ENCODE data around the gene KRT72. TPM values are rescaled to one million over a fixed set of nuclear protein-coding genes. Genes with fewer than 3 reads are reported as not detected.

Gene KRT72
- total and polyA plus RNA-seq, 2 experiments from 2014 or later: not detected

- TF ChIP-seq ZNF462 (CRISPR knock-in tag; IDR thresholded peaks at IDR 0.05): no peak
- TF ChIP-seq POLR2AphosphoS5 (IDR thresholded peaks at IDR 0.05; ENCODE audit: low read depth): no peak
- TF ChIP-seq ZNF331 (CRISPR knock-in tag; IDR thresholded peaks at IDR 0.05; ENCODE audit: low read depth): no peak
- TF ChIP-seq ETS1 (IDR thresholded peaks at IDR 0.05): no peak
- TF ChIP-seq EZH2phosphoT487 (IDR thresholded peaks at IDR 0.05; ENCODE audit: unreplicated experiment): no peak
Observed at GRCh38 chr12:52607314-52607713, 6.1 kb upstream of the KRT72 start (continued).

GRCh38 chr12:52606581-52607218 is 5.4 kb upstream of the KRT72 start:
- Histone ChIP-seq H4K20me1 (replicated peaks; ENCODE audit: insufficient read depth) (no peaks in the 10 kb centered on the region), H3K4me2 (no peak overlapping the region), H3K4me1 (ENCODE audit: insufficient read depth) (no peaks in the 10 kb centered on the region), H3K4me3 (no peak overlapping the region), H3K27me3 (ENCODE audit: insufficient read depth) (peaks cover 9% of the 10 kb centered on the region), H3K36me3 (ENCODE audit: insufficient read depth) (no peaks in the 10 kb centered on the region), H2AFZ (no peak overlapping the region), H3K9me2 (ENCODE audit: insufficient read depth) (0 out of 2 replicates have a peak, but pooled peaks cover 5% of the 10 kb centered on the region), H3K27ac (ENCODE audit: low read depth) (no peak overlapping the region), H3F3A (replicated peaks; ENCODE audit: low read depth) (no peaks in the 10 kb centered on the region), H3K79me2 (replicated peaks; ENCODE audit: insufficient read depth) (no peaks in the 10 kb centered on the region)
- no peak overlapping the region for H3K4me3 Mint-ChIP-seq
- no peaks in the 10 kb centered on the region for H3K9me3 Mint-ChIP-seq
- H3K27me3 Mint-ChIP-seq (ENCODE audit: insufficient read depth, low read depth, poor library complexity): peaks cover 3% of the 10 kb centered on the region
- H3K27ac Mint-ChIP-seq: no peak overlapping the region
- no peak for DNase-seq (ENCODE audit: low spot score)
- no peaks in the 10 kb centered on the region for H3K4me1 Mint-ChIP-seq
- no peaks in the 10 kb centered on the region for H3K36me3 Mint-ChIP-seq (ENCODE audit: low read depth)
- ATAC-seq: no peak
- TF ChIP-seq CREB1 (CRISPR knock-in tag; IDR thresholded peaks at IDR 0.05; ENCODE audit: low read depth): no peak
- no peak for TF ChIP-seq EZH2phosphoT487 (IDR thresholded peaks at IDR 0.05; ENCODE audit: unreplicated experiment)
- no peak for TF ChIP-seq ZNF462 (CRISPR knock-in tag; IDR thresholded peaks at IDR 0.05)
- TF ChIP-seq POLR2AphosphoS5 (IDR thresholded peaks at IDR 0.05; ENCODE audit: low read depth): no peak

Data from GM23338 (cell line).